H7 (cell line): ENCODE measurements around the gene FLRT2. TPM values are rescaled to one million over a fixed set of nuclear protein-coding genes. Genes with fewer than 3 reads are reported as not detected.

Experiments
- DNase-seq: peaks from one replicate; pipeline ENCODE4 v3.0.0; 2012
- H3K27me3 ChIP-seq: 2 replicates; pipeline ENCODE4 v1.6.0; 2011; ENCODE audit warnings: mild to moderate bottlenecking, low read length; ENCODE audit not compliant: control insufficient read depth, insufficient read depth
- H3K36me3 ChIP-seq: replicated peaks from 2 replicates; pipeline ENCODE4 v1.5.1; 2011; ENCODE audit warnings: low read length; ENCODE audit not compliant: control insufficient read depth, insufficient read depth
- H3K4me3 ChIP-seq: 2 replicates; pipeline ENCODE4 v1.5.1; 2011; ENCODE audit warnings: low read depth, mild to moderate bottlenecking, control low read depth, low read length, moderate library complexity; ENCODE audit not compliant: insufficient read depth
- total RNA-seq: library from RNA; depleted of rRNA; stranded (reverse); fragments of >200 nt; shearing (Covaris generic); gene quantifications from 2 replicates; pipeline ENCODE4 v1.2.3, GENCODE V29; 2014

Gene FLRT2
- total RNA-seq, 1 experiment from 2014 or later = 8.6 TPM

- peak; percentile 22 for DNase-seq
- Histone ChIP-seq H3K36me3 (no peaks in the 10 kb centered on the region), H3K27me3 (peaks cover 60% of the 10 kb centered on the region), H3K4me3 (peak overlapping the region; percentile 76)
Measured at GRCh38 chr14:85534458-85535293, 4.7 kb downstream of the FLRT2 start.

GRCh38 chr14:85535321-85535720 is 5.4 kb downstream of the FLRT2 start:
- DNase-seq = no peak
- peak overlapping the region; percentile 76; the same call in 1 of the 2 replicates for H3K4me3 ChIP-seq
- H3K27me3 ChIP-seq = peaks cover 54% of the 10 kb centered on the region
- no peaks in the 10 kb centered on the region for H3K36me3 ChIP-seq

GRCh38 chr14:85535991-85536832 is 6.3 kb downstream of the FLRT2 start:
- no peaks in the 10 kb centered on the region for H3K36me3 ChIP-seq
- peaks cover 45% of the 10 kb centered on the region for H3K27me3 ChIP-seq
- no peak overlapping the region; the same call in 1 of the 2 replicates for H3K4me3 ChIP-seq
- DNase-seq = peak; percentile 25

- Histone ChIP-seq H3K4me3 (no peak overlapping the region), H3K27me3 (peaks cover 39% of the 10 kb centered on the region), H3K36me3 (no peaks in the 10 kb centered on the region)
- no peak for DNase-seq
Measured at GRCh38 chr14:85536833-85537190, 6.9 kb downstream of the FLRT2 start.

GRCh38 chr14:85537526-85537925 is 7.6 kb downstream of the FLRT2 start:
- peaks cover 32% of the 10 kb centered on the region for H3K27me3 ChIP-seq
- no peak for DNase-seq
- no peak overlapping the region for H3K4me3 ChIP-seq
- H3K36me3 ChIP-seq = no peaks in the 10 kb centered on the region

- H3K4me3 ChIP-seq = no peak overlapping the region
- H3K36me3 ChIP-seq = no peaks in the 10 kb centered on the region
- H3K27me3 ChIP-seq = peaks cover 25% of the 10 kb centered on the region
- no peak for DNase-seq
Measured at GRCh38 chr14:85538636-85539035, 8.7 kb downstream of the FLRT2 start.

GRCh38 chr14:85539510-85539909 is 9.6 kb downstream of the FLRT2 start:
- no peaks in the 10 kb centered on the region for H3K36me3 ChIP-seq
- H3K4me3 ChIP-seq = no peak overlapping the region
- H3K27me3 ChIP-seq = peaks cover 17% of the 10 kb centered on the region
- no peak for DNase-seq

GRCh38 chr14:85542623-85543022 is 12.7 kb downstream of the FLRT2 start:
- DNase-seq = no peak
- H3K27me3 ChIP-seq = no peaks in the 10 kb centered on the region; the same call in 1 of the 2 replicates
- no peak overlapping the region for H3K4me3 ChIP-seq
- no peaks in the 10 kb centered on the region for H3K36me3 ChIP-seq

GRCh38 chr14:85545738-85546137 is 15.8 kb downstream of the FLRT2 start:
- H3K4me3 ChIP-seq = no peak overlapping the region
- H3K27me3 ChIP-seq = no peaks in the 10 kb centered on the region; the same call in 1 of the 2 replicates
- H3K36me3 ChIP-seq = no peaks in the 10 kb centered on the region
- no peak for DNase-seq

- no peaks in the 10 kb centered on the region for H3K36me3 ChIP-seq
- DNase-seq = peak; percentile 12
- no peaks in the 10 kb centered on the region; the same call in 1 of the 2 replicates for H3K27me3 ChIP-seq
- H3K4me3 ChIP-seq = no peak overlapping the region
Measured at GRCh38 chr14:85546390-85546789, 16.4 kb downstream of the FLRT2 start.

GRCh38 chr14:85549697-85550096 is 19.8 kb downstream of the FLRT2 start:
- Histone ChIP-seq H3K36me3 (no peaks in the 10 kb centered on the region), H3K27me3 (no peaks in the 10 kb centered on the region; the same call in 1 of the 2 replicates), H3K4me3 (no peak overlapping the region)
- no peak for DNase-seq

- Histone ChIP-seq H3K4me3 (no peak overlapping the region), H3K36me3 (no peaks in the 10 kb centered on the region), H3K27me3 (no peaks in the 10 kb centered on the region)
- DNase-seq = no peak
Measured at GRCh38 chr14:85554106-85554505, 24.2 kb downstream of the FLRT2 start.

GRCh38 chr14:85556267-85556666 is 26.3 kb downstream of the FLRT2 start:
- H3K27me3 ChIP-seq = no peaks in the 10 kb centered on the region
- no peak overlapping the region for H3K4me3 ChIP-seq
- DNase-seq = no peak
- H3K36me3 ChIP-seq = no peaks in the 10 kb centered on the region

- H3K27me3 ChIP-seq = no peaks in the 10 kb centered on the region
Measured at GRCh38 chr14:85558505-85558904, 28.6 kb downstream of the FLRT2 start.

GRCh38 chr14:85562630-85563029 is 32.7 kb downstream of the FLRT2 start:
- Histone ChIP-seq H3K27me3 (no peaks in the 10 kb centered on the region), H3K4me3 (no peak overlapping the region), H3K36me3 (no peaks in the 10 kb centered on the region)
- no peak for DNase-seq

More at GRCh38 chr14:85558505-85558904, 28.6 kb downstream of the FLRT2 start:
- Histone ChIP-seq H3K36me3 (no peaks in the 10 kb centered on the region), H3K4me3 (no peak overlapping the region)
- DNase-seq = no peak
